GM12864 (cell line): Measurements from ENCODE around the gene PPARA.
"Not testable (repeated sequence)": the region's sequence is repeated elsewhere in the genome, so short reads cannot be mapped to it uniquely, and the experiment has no call there.

Source experiments
- DNase-seq: peaks from one replicate; pipeline ENCODE4 v3.0.0-alpha.2; 2011; ENCODE audit warnings: low read depth
- H3K4me3 ChIP-seq: 2 replicates; pipeline ENCODE4 v1.5.1; 2011; ENCODE audit warnings: mild to moderate bottlenecking, low read depth, low read length, control low read depth
- CTCF ChIP-seq: IDR thresholded peaks from 2 replicates; pipeline ENCODE4 v1.5.1; 2011; ENCODE audit warnings: low read depth, mild to moderate bottlenecking, moderate library complexity, low read length, control low read depth, inconsistent platforms; ENCODE audit errors: missing control alignments

PPARA gene

GRCh38 chr22:46187862-46188261, 37.5 kb downstream of the PPARA start:
- no peak overlapping the region for H3K4me3 ChIP-seq
- no peak for TF ChIP-seq CTCF
- DNase-seq, result no peak

- no peak for DNase-seq
- TF ChIP-seq CTCF, result no peak
- no peak overlapping the region for H3K4me3 ChIP-seq
These were observed 42.1 kb downstream of the PPARA start for GRCh38 chr22:46192210-46192993.

- no peak for TF ChIP-seq CTCF
- H3K4me3 ChIP-seq, result no peak overlapping the region
- no peak for DNase-seq
These were observed 43.6 kb downstream of the PPARA start for GRCh38 chr22:46193898-46194310.

GRCh38 chr22:46195487-46196165, 45.3 kb downstream of the PPARA start:
- no peak overlapping the region for H3K4me3 ChIP-seq
- no peak for TF ChIP-seq CTCF
- no peak for DNase-seq

- DNase-seq, result no peak
- no peak for TF ChIP-seq CTCF
- H3K4me3 ChIP-seq, result no peak overlapping the region
These were observed 46.0 kb downstream of the PPARA start for GRCh38 chr22:46196278-46196677.

- no peak overlapping the region for H3K4me3 ChIP-seq
- no peak for DNase-seq
- no peak for TF ChIP-seq CTCF
These were observed 47.9 kb downstream of the PPARA start for GRCh38 chr22:46198274-46198673.

GRCh38 chr22:46198806-46199205, 48.5 kb downstream of the PPARA start:
- not testable (repeated sequence) for DNase-seq

More at GRCh38 chr22:46198806-46199205, 48.5 kb downstream of the PPARA start:
- H3K4me3 ChIP-seq, result not testable (repeated sequence)
